HG02763 (cell line): ENCODE results near the gene KRTAP5-11.
"Not testable (repeated sequence)": the region's sequence is repeated elsewhere in the genome, so short reads cannot be mapped to it uniquely, and the experiment has no call there.

Experiments used
- ATAC-seq: cut with Tn5 transposase; IDR thresholded peaks from one replicate; pipeline ENCODE4 v1.9.1; 2021; ENCODE audit warnings: mild to moderate bottlenecking, moderate library complexity; ENCODE audit not compliant: unreplicated experiment

The KRTAP5-11 gene, protein sequence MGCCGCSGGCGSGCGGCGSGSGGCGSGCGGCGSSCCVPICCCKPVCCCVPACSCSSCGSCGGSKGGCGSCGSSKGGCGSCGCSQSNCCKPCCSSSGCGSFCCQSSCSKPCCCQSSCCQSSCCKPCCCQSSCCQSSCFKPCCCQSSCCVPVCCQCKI

DNA sequence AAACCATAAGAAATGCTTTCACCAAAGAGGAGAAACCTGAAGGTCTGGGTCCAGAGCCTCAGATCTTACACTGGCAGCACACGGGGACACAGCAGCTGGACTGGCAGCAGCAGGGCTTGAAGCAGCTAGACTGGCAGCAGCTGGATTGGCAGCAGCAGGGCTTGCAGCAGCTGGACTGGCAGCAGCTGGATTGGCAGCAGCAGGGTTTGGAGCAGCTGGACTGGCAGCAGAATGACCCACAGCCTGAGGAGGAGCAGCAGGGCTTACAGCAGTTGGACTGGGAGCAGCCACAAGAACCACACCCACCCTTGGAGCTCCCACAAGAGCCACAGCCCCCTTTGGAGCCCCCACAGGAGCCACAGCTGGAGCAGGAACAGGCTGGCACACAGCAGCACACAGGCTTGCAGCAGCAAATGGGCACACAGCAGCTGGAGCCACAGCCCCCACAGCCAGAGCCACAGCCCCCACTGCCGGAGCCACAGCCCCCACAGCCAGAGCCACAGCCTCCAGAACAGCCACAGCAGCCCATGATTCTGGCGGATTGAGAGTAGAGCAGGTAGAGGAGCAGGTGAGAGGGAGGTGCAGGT lies at the start of gene KRTAP5-11:
Gene KRTAP5-11 (minus strand): TSS at position 567 of the 587 bp plus-strand sequence. CDS start 38 bp downstream, at position 529.
- no peak for ATAC-seq

DNA sequence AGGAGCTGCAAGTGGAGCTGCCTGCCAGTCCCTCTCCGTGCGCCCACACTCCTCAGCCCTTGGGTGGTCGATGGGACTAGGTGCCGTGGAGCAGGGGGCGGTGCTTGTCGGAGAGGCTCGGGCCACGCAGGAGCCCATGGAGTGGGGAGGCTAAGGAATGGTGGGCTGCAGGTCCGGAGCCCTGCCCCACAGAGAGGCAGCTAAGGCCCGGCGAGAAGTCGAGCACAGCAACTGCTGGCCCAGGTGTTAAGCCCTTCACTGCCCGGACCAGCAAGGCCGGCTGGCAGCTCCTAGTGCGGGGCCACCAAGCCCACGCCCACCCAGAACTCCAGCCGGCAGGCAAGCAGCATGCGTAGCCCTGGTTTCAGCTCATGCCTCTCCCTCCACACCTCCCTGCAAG lies 48.9 kb upstream of the KRTAP5-11 start:
- ATAC-seq, result not testable (repeated sequence)

DNA sequence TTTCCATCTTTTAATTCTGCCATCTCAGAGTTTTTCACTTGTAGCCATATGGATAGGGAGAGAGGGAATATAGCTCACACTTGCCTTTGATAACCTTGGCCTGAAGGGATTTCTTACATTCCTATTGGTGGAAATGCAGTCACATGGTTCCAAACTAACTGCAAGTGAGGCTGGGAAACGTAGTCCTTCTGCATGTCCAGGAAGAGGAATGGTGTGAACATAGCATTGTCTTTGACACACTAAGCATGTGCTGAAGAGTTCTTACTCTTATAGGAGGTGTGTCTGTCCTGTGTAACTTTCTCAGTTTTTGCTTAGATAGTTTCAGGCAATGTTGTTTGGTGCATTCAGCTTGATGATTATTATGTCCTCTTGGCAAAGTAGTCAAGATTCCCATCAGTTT lies 47.4 kb upstream of the KRTAP5-11 start:
- not testable (repeated sequence) for ATAC-seq

DNA sequence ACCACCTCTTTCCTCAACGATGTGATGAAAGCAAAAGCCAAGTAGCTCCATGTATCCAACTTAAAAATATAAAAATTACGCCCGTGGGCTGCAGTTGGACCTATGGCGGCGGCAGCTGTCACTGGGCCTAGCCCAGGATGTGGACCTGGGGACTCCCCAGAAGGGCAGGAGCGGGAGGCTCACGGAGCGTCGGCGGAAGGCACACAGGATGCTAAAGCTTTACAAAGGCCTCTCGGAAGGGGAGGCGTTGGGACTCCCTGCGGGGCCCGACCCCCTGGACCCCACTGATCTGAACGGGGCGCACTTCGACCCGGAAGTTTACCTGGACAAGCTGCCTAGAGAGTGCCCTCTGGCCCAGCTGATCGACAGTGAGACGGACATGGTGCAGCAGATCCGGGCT lies 46.3 kb upstream of the KRTAP5-11 start:
- not testable (repeated sequence) for ATAC-seq

DNA sequence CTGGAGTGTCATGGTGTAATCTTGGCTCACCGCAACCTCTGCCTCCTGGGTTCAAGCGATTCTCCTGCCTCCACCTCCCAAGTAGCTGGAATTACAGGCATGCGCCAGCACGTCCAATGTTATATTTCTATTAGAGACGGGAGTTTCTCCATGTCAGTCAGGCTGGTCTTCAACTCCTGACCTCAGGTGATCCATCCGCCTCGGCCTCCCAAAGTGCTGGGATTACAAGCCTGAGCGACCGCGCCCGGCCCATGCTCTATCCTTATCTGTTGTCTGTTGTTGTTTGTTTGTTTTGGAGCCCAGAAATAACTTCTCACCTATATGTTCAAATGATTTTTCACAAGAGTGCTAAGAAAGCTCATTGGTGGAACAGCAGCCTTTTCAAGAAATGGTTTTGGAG lies 40.6 kb upstream of the KRTAP5-11 start:
- ATAC-seq, result not testable (repeated sequence)

DNA sequence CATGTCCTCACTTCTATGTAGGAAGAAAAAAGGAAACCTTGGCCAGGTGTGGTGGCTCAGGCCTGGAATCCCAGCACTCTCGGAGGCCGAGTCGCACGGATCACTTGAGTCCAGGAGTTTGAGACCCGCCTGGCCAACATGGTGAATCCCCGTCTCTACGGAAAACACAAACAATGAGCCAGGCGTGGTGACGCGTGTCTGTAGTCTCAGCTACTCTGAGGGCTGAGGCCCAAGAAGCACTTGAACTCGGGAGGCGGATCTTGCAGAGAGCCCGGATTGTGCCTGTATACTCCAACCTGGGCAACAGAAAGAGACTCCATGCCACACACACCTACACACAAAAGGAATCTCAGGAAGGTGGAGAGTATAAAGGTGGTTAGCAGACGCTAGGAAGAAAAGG lies 39.9 kb upstream of the KRTAP5-11 start:
- ATAC-seq, result not testable (repeated sequence)

DNA sequence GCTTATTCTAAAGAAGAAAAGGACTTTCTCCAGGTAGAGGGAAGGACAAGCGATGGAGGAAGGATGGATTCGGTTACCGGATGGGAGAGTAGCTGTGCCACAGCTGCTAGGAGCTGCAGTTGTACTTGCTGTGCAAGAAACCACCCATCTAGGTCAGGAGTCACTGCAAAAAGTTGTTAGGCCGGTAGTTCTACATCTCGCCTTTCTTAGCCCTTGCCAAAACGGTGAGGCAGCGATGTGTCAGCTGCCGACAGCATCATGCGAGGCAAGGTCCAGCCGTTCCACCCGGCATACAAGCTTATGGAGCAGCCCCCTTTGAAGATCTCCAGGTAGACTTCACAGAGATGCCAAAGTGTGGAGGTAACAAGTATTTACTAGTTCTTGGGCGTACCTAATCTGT lies 32.3 kb upstream of the KRTAP5-11 start:
- not testable (repeated sequence) for ATAC-seq

DNA sequence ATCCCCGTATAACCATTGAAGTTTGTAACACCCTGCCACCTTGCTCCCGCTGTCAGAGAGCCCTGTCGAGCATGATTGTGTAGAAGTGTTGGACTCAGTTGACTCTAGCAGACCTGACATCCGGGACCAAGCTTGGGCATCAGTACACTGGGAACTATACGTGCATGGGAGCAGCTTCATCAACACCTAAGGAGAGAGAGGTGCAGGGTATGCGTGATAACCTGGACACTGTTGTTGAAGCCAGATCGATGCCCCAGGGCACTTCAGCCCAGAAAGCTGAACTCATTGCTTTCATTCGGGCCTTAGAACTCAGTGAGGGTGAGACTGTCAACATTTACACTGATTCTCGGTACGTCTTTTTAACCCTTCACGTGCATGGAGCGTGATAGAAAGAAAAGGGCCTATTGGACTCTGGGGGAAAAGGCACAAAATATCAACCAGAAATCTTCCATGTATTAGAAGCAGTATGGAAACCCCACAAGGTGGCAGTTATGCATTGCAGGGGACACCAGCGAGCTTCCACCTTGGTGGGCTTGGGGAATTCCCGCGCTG lies 31.8 kb upstream of the KRTAP5-11 start:
- ATAC-seq, result not testable (repeated sequence)

DNA sequence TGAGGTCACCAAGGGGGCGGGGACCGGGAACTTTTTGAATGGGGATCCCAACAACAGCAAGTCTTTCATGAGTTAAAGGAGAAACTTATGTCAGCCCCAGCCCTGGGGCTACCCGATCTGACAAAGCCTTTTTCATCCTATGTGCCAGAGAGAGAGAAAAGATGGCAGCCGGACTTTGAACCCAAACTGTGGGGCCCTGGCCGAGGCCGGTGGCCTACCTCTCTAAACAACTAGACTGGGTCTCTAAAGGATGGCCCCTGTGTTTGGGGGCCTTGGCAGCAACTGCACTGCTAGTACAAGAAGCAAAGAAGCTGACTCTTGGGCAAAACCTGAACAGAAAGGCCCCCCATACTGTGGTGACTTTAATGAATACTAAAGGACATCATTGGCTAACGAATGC lies 31.3 kb upstream of the KRTAP5-11 start:
- ATAC-seq, result not testable (repeated sequence)

DNA sequence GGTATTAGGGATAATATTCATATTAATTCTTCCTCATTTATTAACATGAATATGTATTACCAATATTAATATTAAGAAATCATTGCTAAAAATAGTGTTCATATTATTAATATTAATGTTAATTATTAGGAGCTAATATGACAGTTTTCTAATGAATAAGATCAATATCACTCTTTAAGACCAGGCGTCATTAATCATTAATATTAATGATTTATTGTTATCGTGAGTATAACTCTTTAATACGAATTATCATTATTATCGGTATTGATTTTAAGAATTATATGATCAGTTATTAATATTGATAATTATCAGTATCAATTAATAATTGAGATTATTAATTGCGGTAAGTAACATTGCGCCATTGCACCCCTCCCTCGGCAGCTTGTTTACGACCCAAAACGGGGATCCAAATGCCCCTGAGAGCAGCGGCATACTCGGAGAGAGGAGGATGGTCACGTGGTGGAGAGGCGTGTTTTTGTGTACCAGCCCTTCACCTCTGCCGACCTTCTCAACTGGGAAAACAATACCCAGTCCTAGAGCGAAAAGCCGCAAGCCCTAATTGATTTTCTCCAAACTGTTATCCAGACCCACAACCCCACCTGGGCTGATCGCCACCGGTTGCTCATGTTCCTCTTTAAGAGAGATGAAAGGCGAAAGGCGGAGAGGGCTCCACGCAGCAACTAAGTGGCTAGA lies 28.7 kb upstream of the KRTAP5-11 start:
- not testable (repeated sequence) for ATAC-seq

DNA sequence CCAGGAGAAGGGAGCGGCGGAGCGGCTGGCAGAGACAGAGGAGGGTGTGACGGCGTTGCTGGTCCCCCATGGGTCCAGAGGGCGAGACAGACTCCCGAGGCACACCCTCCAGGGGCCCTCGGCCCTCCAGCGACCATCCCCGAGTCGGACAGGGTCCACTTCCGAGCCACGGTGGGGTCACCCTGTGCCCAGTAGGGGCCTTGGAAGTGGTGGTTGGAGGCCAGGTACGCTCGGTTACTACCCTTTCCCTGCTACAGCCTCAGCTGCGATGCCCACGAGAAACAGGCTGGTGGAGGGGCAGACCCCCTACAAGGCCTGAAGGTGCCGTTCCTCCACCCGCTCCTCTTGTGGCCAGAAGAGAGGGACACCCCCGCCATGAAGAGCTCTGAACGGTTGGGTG lies 25.6 kb upstream of the KRTAP5-11 start:
- ATAC-seq, result not testable (repeated sequence)

DNA sequence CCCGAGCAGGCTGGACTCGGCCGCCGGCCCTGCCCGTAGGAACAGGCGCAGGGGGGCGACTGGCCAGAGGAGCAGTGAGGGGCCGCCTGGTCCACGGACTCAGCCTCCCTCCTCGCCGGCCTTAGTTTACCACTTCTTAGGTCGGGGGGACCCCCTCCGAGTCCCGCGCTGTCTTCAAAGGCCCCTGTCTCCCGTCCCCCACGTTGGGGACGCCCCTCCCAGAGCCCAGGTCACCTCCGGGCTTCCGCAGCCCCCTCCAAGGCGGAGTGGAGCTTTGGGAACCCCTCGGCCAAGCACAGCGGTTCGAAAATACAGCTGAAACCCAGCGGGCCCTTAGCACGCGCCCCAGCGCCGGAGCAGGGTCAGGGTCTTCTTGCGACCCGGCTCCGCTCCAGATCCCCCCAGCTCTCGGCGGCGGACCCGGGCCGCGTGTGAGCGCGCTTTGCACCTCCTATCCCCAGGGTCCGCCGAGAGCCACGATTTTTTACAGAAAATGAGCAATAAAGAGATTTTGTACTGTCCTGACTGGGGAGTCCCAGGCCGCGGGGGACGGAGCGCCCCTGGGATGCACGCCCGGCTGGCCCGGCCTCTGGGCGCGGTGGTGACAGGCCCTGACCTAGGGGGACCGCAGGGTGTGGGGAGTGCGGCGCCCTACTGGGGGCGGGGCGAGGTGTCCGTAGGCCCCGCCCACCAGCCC lies 25.0 kb upstream of the KRTAP5-11 start:
- not testable (repeated sequence) for ATAC-seq

DNA sequence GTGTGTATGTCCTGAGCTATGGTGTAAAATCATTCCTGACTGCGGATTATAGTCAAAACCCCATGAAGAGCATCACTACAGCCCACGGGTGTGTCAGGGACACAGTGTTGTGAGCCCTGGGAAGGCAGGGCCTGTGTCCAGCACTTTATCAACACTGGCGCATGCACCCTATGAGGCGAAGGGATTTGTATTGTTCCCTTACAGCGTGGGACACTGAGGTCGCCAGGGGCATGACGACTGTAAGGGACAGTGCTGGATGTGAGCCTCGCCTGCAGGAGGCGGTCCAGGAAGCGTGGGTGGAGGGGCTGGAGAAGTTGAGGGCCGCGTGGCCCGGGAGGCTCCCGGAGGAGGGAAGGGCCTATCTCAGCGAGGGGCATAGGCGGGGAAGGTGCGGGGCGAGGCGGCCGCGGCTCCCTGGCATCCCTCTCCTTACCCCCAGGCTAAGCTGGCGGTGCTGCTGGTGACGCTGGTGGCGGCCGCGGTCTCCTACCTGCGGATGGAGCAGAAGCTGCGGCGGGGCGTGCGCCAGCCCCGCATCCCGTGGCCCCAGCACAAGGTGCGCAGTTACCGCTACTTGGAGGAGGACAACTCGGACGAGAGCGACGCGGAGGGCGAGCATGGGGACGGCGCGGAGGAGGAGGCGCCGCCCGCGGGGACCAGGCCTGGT lies 24.3 kb upstream of the KRTAP5-11 start:
- ATAC-seq, result not testable (repeated sequence)

DNA sequence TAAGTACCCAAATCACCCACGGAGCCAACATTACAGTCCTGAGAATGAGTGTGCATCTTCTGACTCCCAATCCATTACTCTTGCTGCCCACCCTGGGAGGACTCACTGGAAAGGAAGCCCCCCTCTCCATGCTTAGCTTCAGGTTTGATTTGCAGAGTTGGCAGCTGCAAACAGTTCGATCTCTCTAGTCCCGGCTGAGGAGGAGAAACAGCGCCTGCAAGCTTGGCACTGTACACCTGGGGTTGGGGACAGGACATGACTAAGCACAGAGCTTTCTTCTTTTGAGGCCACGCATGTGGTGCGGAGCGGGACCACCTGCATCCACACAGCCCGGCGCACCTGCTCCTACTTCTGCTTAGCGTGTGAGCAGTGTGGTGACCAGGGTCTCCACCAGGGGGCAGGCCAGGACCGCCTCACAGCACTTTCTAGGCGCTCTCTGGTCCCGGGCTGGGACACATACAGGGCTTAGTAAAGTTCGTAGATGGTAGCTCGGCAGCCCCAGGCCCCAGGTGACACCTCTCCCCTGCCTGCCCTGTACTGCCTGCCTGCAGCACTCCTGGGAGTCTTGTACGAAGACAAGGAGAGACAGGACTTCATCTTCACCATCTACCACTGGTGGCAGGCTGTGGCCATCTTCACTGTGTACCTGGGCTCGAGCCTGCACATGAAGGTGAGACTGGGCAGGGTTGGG lies 22.3 kb upstream of the KRTAP5-11 start:
- not testable (repeated sequence) for ATAC-seq

DNA sequence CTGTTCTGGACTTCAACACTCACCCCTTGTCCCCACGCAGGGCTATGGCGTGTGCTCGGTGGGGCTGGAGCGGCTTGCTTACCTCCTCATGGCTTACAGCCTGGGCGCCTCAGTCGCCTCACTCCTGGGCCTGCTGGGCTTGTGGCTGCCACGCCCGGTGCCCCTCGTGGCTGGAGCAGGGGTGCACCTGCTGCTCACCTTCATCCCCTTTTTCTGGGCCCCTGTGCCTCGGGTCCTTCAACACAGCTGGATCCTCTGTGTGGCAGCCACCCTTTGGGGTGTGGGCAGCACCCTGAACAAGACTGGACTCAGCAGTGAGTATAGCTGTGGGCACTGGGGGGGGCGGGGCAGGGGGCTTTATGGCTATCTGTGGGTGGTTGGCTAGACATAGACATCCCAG lies 20.5 kb upstream of the KRTAP5-11 start:
- ATAC-seq, result not testable (repeated sequence)

DNA sequence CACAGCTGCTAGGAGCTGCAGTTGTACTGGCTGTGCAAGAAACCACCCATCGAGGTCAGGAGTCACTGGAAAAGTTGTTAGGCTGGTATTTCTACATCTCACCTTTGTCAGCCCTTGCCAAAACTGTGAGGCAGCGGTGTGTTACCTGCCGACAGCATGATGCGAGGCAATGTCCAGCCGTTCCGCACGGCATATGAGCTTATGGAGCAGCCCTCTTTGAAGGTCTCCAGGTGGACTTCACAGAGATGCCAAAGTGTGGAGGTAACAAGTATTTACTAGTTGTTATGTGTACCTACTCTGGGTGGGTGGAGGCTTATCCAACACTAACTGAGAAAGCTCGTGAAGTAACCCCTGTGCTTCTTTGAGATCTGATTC lies 6.9 kb upstream of the KRTAP5-11 start:
- not testable (repeated sequence) for ATAC-seq

DNA sequence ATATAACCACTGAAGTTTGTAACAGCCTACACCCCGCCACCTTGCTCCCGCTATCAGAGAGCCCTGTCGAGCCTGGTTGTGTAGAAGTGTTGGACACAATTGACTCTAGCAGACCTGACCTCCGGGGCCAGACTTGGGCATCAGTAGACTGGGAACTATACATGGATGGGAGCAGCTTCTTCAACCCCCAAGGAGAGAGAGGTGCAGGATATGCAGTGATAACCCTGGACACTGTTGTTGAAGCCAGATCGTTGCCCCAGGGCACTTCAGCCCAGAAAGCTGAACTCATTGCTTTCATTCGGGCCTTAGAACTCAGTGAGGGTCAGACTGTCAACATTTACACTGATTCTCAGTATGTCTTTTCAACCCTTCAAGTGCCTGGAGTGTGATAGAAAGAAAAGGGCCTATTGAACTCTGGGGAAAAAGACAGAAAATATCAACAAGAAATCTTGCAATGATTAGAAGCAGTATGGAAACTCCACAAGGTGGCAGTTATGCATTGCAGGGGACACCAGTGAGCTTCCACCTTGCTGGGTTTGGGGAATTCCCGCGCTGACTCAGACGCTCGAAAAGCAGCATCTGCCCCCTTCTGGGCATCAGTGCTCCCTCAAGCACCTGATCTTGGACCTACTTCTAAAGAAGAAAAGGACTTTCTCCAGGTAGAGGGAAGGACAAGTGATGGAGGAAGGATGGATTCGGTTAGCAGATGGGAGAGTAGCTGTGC lies 6.3 kb upstream of the KRTAP5-11 start:
- not testable (repeated sequence) for ATAC-seq

DNA sequence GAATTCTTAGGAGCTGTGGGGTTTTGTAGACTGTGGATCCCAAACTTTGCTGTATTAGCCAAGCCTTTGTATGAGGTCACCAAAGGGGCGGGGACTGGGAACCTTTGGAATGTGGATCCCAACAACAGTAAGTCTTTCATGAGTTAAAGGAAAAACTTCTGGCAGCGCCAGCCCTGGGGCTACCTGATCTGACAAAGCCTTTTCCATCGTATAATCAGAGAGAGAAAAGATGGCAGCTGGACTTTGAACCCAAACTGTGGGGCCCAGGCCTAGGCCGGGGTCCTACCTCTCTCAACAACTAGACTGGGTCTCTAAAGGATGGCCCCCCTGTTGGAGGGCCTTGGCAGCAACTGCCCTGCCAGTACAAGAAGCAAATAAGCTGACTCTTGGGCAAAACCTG lies 5.6 kb upstream of the KRTAP5-11 start:
- not testable (repeated sequence) for ATAC-seq

DNA sequence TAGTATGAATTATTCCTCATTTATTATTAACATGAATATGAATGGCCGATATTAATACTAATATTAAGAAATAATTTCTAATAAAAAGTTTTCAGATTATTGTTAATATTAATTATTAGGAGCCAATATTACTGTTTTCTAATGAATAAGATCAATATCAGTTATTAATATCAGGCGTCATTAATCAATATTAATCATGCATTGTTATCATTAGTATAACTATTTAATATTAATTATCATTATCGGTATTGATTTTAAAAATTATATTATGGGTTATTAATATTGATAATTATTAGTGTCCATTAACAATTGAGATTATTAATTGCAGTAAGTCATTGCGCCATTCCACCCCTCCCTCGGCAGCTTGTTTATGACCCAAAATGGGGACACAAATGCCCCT lies 3.0 kb upstream of the KRTAP5-11 start:
- ATAC-seq, result not testable (repeated sequence)
